Measurements from ENCODE around the gene ZC3H12D.
"Not testable (repeated sequence)": the region's sequence is repeated elsewhere in the genome, so short reads cannot be mapped to it uniquely, and the experiment has no call there.

The ZC3H12D gene

GRCh38 chr6:149484733-149485700 lies at the start of gene ZC3H12D:
ZC3H12D (minus strand) TSS chr6:149485014; CDS start chr6:149474543, 10,471 bp downstream.
- peak; percentile 40 to 68 for DNase-seq (ENCODE audit: low read depth in 2 of 2, low spot score in 1 of 2)

GRCh38 chr6:149529650-149530049 lies 44.8 kb upstream of the ZC3H12D start:
- DNase-seq (ENCODE audit: low read depth in 2 of 2, low spot score in 1 of 2) = no peak

GRCh38 chr6:149515494-149515893 lies 30.7 kb upstream of the ZC3H12D start:
- DNase-seq (ENCODE audit: low read depth in 2 of 2, low spot score in 1 of 2) = no peak

GRCh38 chr6:149513915-149514314 lies 29.1 kb upstream of the ZC3H12D start:
- DNase-seq (ENCODE audit: low read depth in 2 of 2, low spot score in 1 of 2) = no peak

- DNase-seq (ENCODE audit: low read depth in 2 of 2, low spot score in 1 of 2) = no peak
These were observed 26.1 kb upstream of the ZC3H12D start for GRCh38 chr6:149510793-149511512.

- no peak for DNase-seq (ENCODE audit: low read depth in 2 of 2, low spot score in 1 of 2)
These were observed 23.7 kb upstream of the ZC3H12D start for GRCh38 chr6:149508485-149508884.

GRCh38 chr6:149503872-149504271 lies 19.1 kb upstream of the ZC3H12D start:
- no peak for DNase-seq (ENCODE audit: low read depth in 2 of 2, low spot score in 1 of 2)

- no peak for DNase-seq (ENCODE audit: low read depth in 2 of 2, low spot score in 1 of 2)
These were observed 18.5 kb upstream of the ZC3H12D start for GRCh38 chr6:149503276-149503675.

GRCh38 chr6:149501768-149502167 lies 17.0 kb upstream of the ZC3H12D start:
- no peak for DNase-seq (ENCODE audit: low read depth in 2 of 2, low spot score in 1 of 2)

- no peak for DNase-seq (ENCODE audit: low read depth in 2 of 2, low spot score in 1 of 2)
These were observed 16.4 kb upstream of the ZC3H12D start for GRCh38 chr6:149501201-149501600.

- no peak for DNase-seq (ENCODE audit: low read depth in 2 of 2, low spot score in 1 of 2)
These were observed 15.3 kb upstream of the ZC3H12D start for GRCh38 chr6:149500096-149500495.

GRCh38 chr6:149499066-149499465 lies 14.3 kb upstream of the ZC3H12D start:
- DNase-seq (ENCODE audit: low read depth in 2 of 2, low spot score in 1 of 2) = no peak

GRCh38 chr6:149497365-149497764 lies 12.6 kb upstream of the ZC3H12D start:
- DNase-seq (ENCODE audit: low read depth in 2 of 2, low spot score in 1 of 2) = no peak

- DNase-seq (ENCODE audit: low read depth in 2 of 2, low spot score in 1 of 2) = not testable (repeated sequence)
These were observed 11.8 kb upstream of the ZC3H12D start for GRCh38 chr6:149496597-149496996.

GRCh38 chr6:149495349-149496016 lies 10.7 kb upstream of the ZC3H12D start:
- DNase-seq (ENCODE audit: low read depth in 2 of 2, low spot score in 1 of 2) = not testable (repeated sequence)

- DNase-seq (ENCODE audit: low read depth in 2 of 2, low spot score in 1 of 2) = not testable (repeated sequence)
These were observed 10.0 kb upstream of the ZC3H12D start for GRCh38 chr6:149494810-149495209.

- DNase-seq (ENCODE audit: low read depth in 2 of 2, low spot score in 1 of 2) = no peak
These were observed 9.0 kb upstream of the ZC3H12D start for GRCh38 chr6:149493761-149494320.

- no peak for DNase-seq (ENCODE audit: low read depth in 2 of 2, low spot score in 1 of 2)
These were observed 8.1 kb upstream of the ZC3H12D start for GRCh38 chr6:149492798-149493343.

- no peak for DNase-seq (ENCODE audit: low read depth in 2 of 2, low spot score in 1 of 2)
These were observed 5.2 kb upstream of the ZC3H12D start for GRCh38 chr6:149489967-149490366.

GRCh38 chr6:149488815-149489214 lies 4.0 kb upstream of the ZC3H12D start:
- no peak for DNase-seq (ENCODE audit: low read depth in 2 of 2, low spot score in 1 of 2)

- no peak for DNase-seq (ENCODE audit: low read depth in 2 of 2, low spot score in 1 of 2)
These were observed 2.5 kb upstream of the ZC3H12D start for GRCh38 chr6:149487316-149487715.
